HCT116 (cell line): ENCODE results near the gene ETNK2. TPM values are rescaled to one million over a fixed set of nuclear protein-coding genes. Genes with fewer than 3 reads are reported as not detected.

Experiments
- ATAC-seq: fragments of 200-7000 bp; cut with Tn5 transposase; 2 replicates; pipeline ENCODE4 v1.9.1; 2020; ENCODE audit warnings: mild to moderate bottlenecking, moderate library complexity
- BruUV-seq: library from RNA; stranded (reverse); fragments of 400-500 nt; replicated peaks from 2 replicates; lab custom pipeline; 2021; lab: Mats Ljungman, UMichigan
- CTCF ChIA-PET: fragments of 300-600 bp; sonication (Branson Sonifier 250); formaldehyde crosslinking; loops from one replicate; lab custom pipeline; 2021; ENCODE audit warnings: antibody characterized with exemption; lab: Charles Lee
- POLR2A ChIA-PET: fragments of 300-600, 350-600 bp; sonication (Branson Sonifier 250); formaldehyde crosslinking; loops from one replicate; lab custom pipeline; 2021; ENCODE audit warnings: antibody characterized with exemption; lab: Charles Lee
- RAD21 ChIA-PET, 2 experiments: fragments of 300-600 bp; sonication (Branson Sonifier 250); formaldehyde crosslinking; loops; one replicate each; lab custom pipeline; 2023; ENCODE audit warnings: low total read pairs in 2 of 2; ENCODE audit not compliant: uncharacterized antibody in 2 of 2, unreplicated experiment in 2 of 2, low non-redundant PET in 1 of 2; lab: Charles Lee
- DNase-seq: peaks from one replicate; pipeline ENCODE4 v3.0.0-alpha.2; 2010; ENCODE audit warnings: low read depth, low spot score
- H2AFZ ChIP-seq: fragments of 200-600 bp; shearing (Covaris generic), sonication (generic); 2 replicates; pipeline ENCODE4 v1.6.1; 2017; ENCODE audit warnings: low read depth, mixed run types, mixed read lengths, antibody characterized with exemption, low read length; ENCODE audit not compliant: poor library complexity, severe bottlenecking
- H3K27ac ChIP-seq: 2 replicates; pipeline ENCODE4 v1.5.1; 2012; ENCODE audit warnings: low read depth, low read length
- H3K27me3 ChIP-seq: fragments of 200-600 bp; sonication (generic); 2 replicates; pipeline ENCODE4 v1.6.1; 2016; ENCODE audit warnings: mixed run types, low read length, mixed read lengths; ENCODE audit not compliant: insufficient read depth
- H3K36me3 ChIP-seq, 2 experiments: fragments of 200-500 bp in 1 of 2; fragments of 200-600 bp in 1 of 2; sonication (Bioruptor generic) in 1 of 2; sonication (generic) in 1 of 2; 2 replicates each; pipeline versions ENCODE4 v1.5.1 to v1.6.1; 2014 to 2016; ENCODE audit warnings: low read length in 2 of 2, inconsistent platforms in 1 of 2, mixed read lengths in 1 of 2, mixed run types in 1 of 2; ENCODE audit not compliant: insufficient read depth in 2 of 2, control insufficient read depth in 1 of 2
- H3K4me1 ChIP-seq, 2 experiments: fragments of 200-600 bp in 1 of 2; sonication (generic) in 1 of 2; 2 replicates each; pipeline versions ENCODE4 v1.5.1 to v1.6.1; 2012 to 2017; ENCODE audit warnings: low read length in 2 of 2, inconsistent platforms in 1 of 2, mild to moderate bottlenecking in 1 of 2, mixed read lengths in 1 of 2, mixed run types in 1 of 2, moderate library complexity in 1 of 2; ENCODE audit not compliant: insufficient read depth in 2 of 2, control insufficient read depth in 1 of 2
- H3K4me2 ChIP-seq: fragments of 200-600 bp; sonication (generic); 2 replicates; pipeline ENCODE4 v1.6.1; 2017; ENCODE audit warnings: mixed run types, low read length, mixed read lengths
- H3K4me3 ChIP-seq, 2 experiments: fragments of 200-600 bp in 1 of 2; sonication (generic) in 1 of 2; replicated peaks in 1 of 2; 2 replicates each; pipeline ENCODE4 v1.5.1; 2011 to 2016; ENCODE audit warnings: low read length in 2 of 2, control low read depth in 1 of 2, low read depth in 1 of 2, mild to moderate bottlenecking in 1 of 2, mixed read lengths in 1 of 2, mixed run types in 1 of 2
- H3K79me2 ChIP-seq: fragments of 200-600 bp; sonication (generic); 2 replicates; pipeline ENCODE4 v1.6.1; 2017; ENCODE audit warnings: mild to moderate bottlenecking, mixed run types, low read length, moderate library complexity, mixed read lengths; ENCODE audit not compliant: insufficient read depth
- H3K9ac ChIP-seq: fragments of 200-600 bp; sonication (generic); 2 replicates; pipeline ENCODE4 v1.6.1; 2016; ENCODE audit warnings: low read length, mixed read lengths
- H3K9me2 ChIP-seq: fragments of 200-600 bp; sonication (generic), shearing (Covaris generic); 2 replicates; pipeline ENCODE4 v1.6.1; 2017; ENCODE audit warnings: mixed run types, mild to moderate bottlenecking, moderate library complexity; ENCODE audit not compliant: insufficient read depth
- H3K9me3 ChIP-seq, 2 experiments: fragments of 200-500 bp in 1 of 2; fragments of 200-600 bp in 1 of 2; sonication (Bioruptor generic) in 1 of 2; sonication (generic) in 1 of 2; 2 replicates each; pipeline ENCODE4 v1.6.1; 2014 to 2017; ENCODE audit warnings: low read length in 2 of 2, mixed read lengths in 2 of 2, inconsistent platforms in 1 of 2, low read depth in 1 of 2, mild to moderate bottlenecking in 1 of 2, mixed run types in 1 of 2, moderate library complexity in 1 of 2; ENCODE audit not compliant: control insufficient read depth in 1 of 2, insufficient read depth in 1 of 2
- H4K20me1 ChIP-seq: fragments of 200-600 bp; sonication (generic), shearing (Covaris generic); 2 replicates; pipeline ENCODE4 v1.6.1; 2017; ENCODE audit warnings: mixed run types, mild to moderate bottlenecking, moderate library complexity; ENCODE audit not compliant: insufficient read depth
- ATF3 ChIP-seq: IDR thresholded peaks from 2 replicates; pipeline ENCODE4 v1.6.1; 2012
- CBX3 ChIP-seq: IDR thresholded peaks from 2 replicates; pipeline ENCODE4 v1.6.1; 2012; ENCODE audit warnings: low read depth
- CEBPB ChIP-seq: IDR thresholded peaks from 2 replicates; pipeline ENCODE4 v1.6.1; 2012; ENCODE audit warnings: low read depth
- EGR1 ChIP-seq: IDR thresholded peaks from 2 replicates; pipeline ENCODE4 v1.6.1; 2012; ENCODE audit warnings: low read depth
- ELF1 ChIP-seq: IDR thresholded peaks from 2 replicates; pipeline ENCODE4 v1.6.1; 2012; ENCODE audit warnings: low read depth, borderline replicate concordance
- EZH2 ChIP-seq: fragments of 200-600 bp; sonication (generic); IDR thresholded peaks from 2 replicates; pipeline ENCODE4 v1.6.1; 2017; ENCODE audit warnings: antibody characterized with exemption, mixed run types
- EZH2phosphoT487 ChIP-seq: fragments of 200-600 bp; IDR thresholded peaks from 2 replicates; pipeline ENCODE4 v1.6.1; 2018; ENCODE audit warnings: antibody characterized with exemption, borderline replicate concordance
- JUND ChIP-seq: IDR thresholded peaks from 2 replicates; pipeline ENCODE4 v1.6.1; 2012
- MAX ChIP-seq: IDR thresholded peaks from 2 replicates; pipeline ENCODE4 v1.6.1; 2012
- POLR2A ChIP-seq: IDR thresholded peaks from 2 replicates; pipeline ENCODE4 v1.7.0; 2011; ENCODE audit warnings: borderline replicate concordance; ENCODE audit not compliant: insufficient read depth, insufficient read length; ENCODE audit errors: extremely low read depth
- POLR2AphosphoS5 ChIP-seq: IDR thresholded peaks from 2 replicates; pipeline ENCODE4 v1.6.1; 2011; ENCODE audit warnings: mild to moderate bottlenecking, low read depth, low read length, moderate library complexity
- RAD21 ChIP-seq: IDR thresholded peaks from 2 replicates; pipeline ENCODE4 v1.6.1; 2012; ENCODE audit warnings: low read depth, mild to moderate bottlenecking
- SIN3A ChIP-seq: IDR thresholded peaks from 2 replicates; pipeline ENCODE4 v1.6.1; 2012; ENCODE audit warnings: low read depth
- SP1 ChIP-seq: IDR thresholded peaks from 2 replicates; pipeline ENCODE4 v1.6.1; 2012; ENCODE audit warnings: low read depth
- SRF ChIP-seq: IDR thresholded peaks from 2 replicates; pipeline ENCODE4 v1.6.1; 2012; ENCODE audit warnings: low read depth
- YY1 ChIP-seq: IDR thresholded peaks from 2 replicates; pipeline ENCODE4 v1.6.1; 2011; ENCODE audit warnings: low read length, low read depth, moderate library complexity, mild to moderate bottlenecking; ENCODE audit not compliant: insufficient replicate concordance; ENCODE audit errors: extremely low read depth
- ZBTB33 ChIP-seq: IDR thresholded peaks from 2 replicates; pipeline ENCODE4 v1.6.1; 2011; ENCODE audit warnings: mild to moderate bottlenecking, low read length, moderate library complexity; ENCODE audit not compliant: insufficient replicate concordance; ENCODE audit errors: extremely low read depth
- ZNF274 ChIP-seq: fragments of 200-500 bp; sonication (Bioruptor generic); IDR thresholded peaks from 2 replicates; pipeline ENCODE4 v1.6.1; 2014; ENCODE audit warnings: mild to moderate bottlenecking, low read depth, low read length, inconsistent platforms
- intact Hi-C: fragments of 100-400 bp; cut with micrococcal nuclease; formaldehyde crosslinking; loops from 2 replicates; pipeline ENCODE4 v1.10.0; 2022
- total RNA-seq: library from RNA; stranded (reverse); gene quantifications from one replicate; pipeline ENCODE4 v1.2.1, GENCODE V29; 2021; ENCODE audit not compliant: unreplicated experiment

ETNK2 gene
- total RNA-seq, 1 experiment from 2014 or later = 16.1 TPM

GRCh38 chr1:204107892-204108291, 44.0 kb downstream of the ETNK2 start:
- peaks cover 38 to 40% of the 10 kb centered on the region in 2 experiments for H3K4me1 ChIP-seq
- ATAC-seq (no peak), DNase-seq (no peak)
- H3K27ac ChIP-seq = no peak overlapping the region
- H4K20me1 ChIP-seq = no peaks in the 10 kb centered on the region
- no peak for TF ChIP-seq RAD21
- TF ChIP-seq YY1 = no peak
- no peak for TF ChIP-seq JUND
- no peak for TF ChIP-seq ZBTB33
- TF ChIP-seq EGR1 = no peak
- TF ChIP-seq ELF1 = no peak
- no peak for TF ChIP-seq MAX
- TF ChIP-seq SP1 = no peak
- no peak for TF ChIP-seq CBX3
- no peak for TF ChIP-seq EZH2phosphoT487
- no peak for TF ChIP-seq SRF
- no peak for TF ChIP-seq CEBPB
- no peak for TF ChIP-seq SIN3A
- no peak for TF ChIP-seq EZH2
- no peak for TF ChIP-seq POLR2A
- TF ChIP-seq ZNF274 = no peak
- no peak for TF ChIP-seq ATF3
- no peak for TF ChIP-seq POLR2AphosphoS5
- intact Hi-C loops = no loop called here
- H3K9ac ChIP-seq = no peak overlapping the region
- no TSS peak for BruUV-seq
- RAD21 ChIA-PET = interaction anchor here in 1 of 2 experiments (0.7 kb wide), 1 partner anchor 13 kb away, joined by 5 read pairs; no protein-coding TSS in a partner anchor
- H3K36me3 ChIP-seq = no peaks in the 10 kb centered on the region
- H3K9me3 ChIP-seq = no peaks in the 10 kb centered on the region
- H3K9me2 ChIP-seq = no peaks in the 10 kb centered on the region
- H3K79me2 ChIP-seq = peaks cover 18% of the 10 kb centered on the region; the same call in 1 of the 2 replicates
- no peak overlapping the region for H2AFZ ChIP-seq
- no peak overlapping the region for H3K4me2 ChIP-seq
- POLR2A ChIA-PET = interaction anchor here (0.9 kb wide), 1 partner anchor 22 kb away, joined by 3 read pairs; no protein-coding TSS in a partner anchor
- no peaks in the 10 kb centered on the region for H3K27me3 ChIP-seq
- CTCF ChIA-PET = interaction anchor here (2.1 kb wide), 1 partner anchor 21 kb away, joined by 5 read pairs; no protein-coding TSS in a partner anchor
- H3K4me3 ChIP-seq = no peak overlapping the region
